ENCODE results near the gene TCF25. TPM values are rescaled to one million over a fixed set of nuclear protein-coding genes. Genes with fewer than 3 reads are reported as not detected.

The TCF25 gene
- total RNA-seq, 1 experiment from 2014 or later, result 345 TPM

DNA sequence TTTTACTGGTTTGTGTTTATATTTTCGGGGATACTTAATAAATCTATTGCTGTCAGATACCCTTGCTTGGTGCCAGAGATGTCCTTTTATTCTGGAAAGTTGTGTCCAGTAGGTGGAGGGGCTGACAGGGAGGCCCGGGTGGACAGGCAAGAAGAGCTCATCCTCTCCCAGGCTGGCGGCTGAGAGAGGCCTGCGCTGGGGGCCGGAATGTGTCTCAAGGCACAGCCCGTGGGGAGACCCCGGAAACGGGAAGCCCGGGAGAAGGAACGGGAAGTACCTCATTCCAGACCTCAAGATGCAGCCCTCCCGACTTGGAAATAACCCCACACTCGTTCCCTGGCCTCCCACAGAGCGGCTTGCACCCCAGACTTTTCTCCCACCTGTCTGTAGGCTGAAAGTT is 62.6 kb downstream of the TCF25 start:
- Histone ChIP-seq H2AFZ (ENCODE audit: low read depth, low read length, poor library complexity, severe bottlenecking) (no peak overlapping the region), H3K27me3 (ENCODE audit: insufficient read depth, low read length) (no peaks in the 10 kb centered on the region), H3K4me3 (replicated peaks in 1 of 2; ENCODE audit: low read depth in 1 of 2, low read length in 2 of 2) (no peak overlapping the region), H3K27ac (ENCODE audit: low read depth, low read length) (no peak overlapping the region; the same call in 1 of the 2 replicates), H3K4me2 (ENCODE audit: low read length) (no peak overlapping the region), H3K79me2 (ENCODE audit: insufficient read depth, low read length) (peaks cover 14% of the 10 kb centered on the region; the same call in 1 of the 2 replicates), H3K4me1 (ENCODE audit: control insufficient read depth in 1 of 2, insufficient read depth in 2 of 2, low read length in 2 of 2) (peaks cover 0 to 7% of the 10 kb centered on the region in 2 experiments; a peak in 1 of 4 replicates), H4K20me1 (ENCODE audit: insufficient read depth) (no peaks in the 10 kb centered on the region), H3K9me3 (ENCODE audit: control insufficient read depth in 1 of 2, insufficient read depth in 1 of 2, low read depth in 1 of 2, low read length in 2 of 2) (peaks cover 0 to 5% of the 10 kb centered on the region in 2 experiments; a peak in 1 of 4 replicates), H3K36me3 (ENCODE audit: control insufficient read depth in 1 of 2, insufficient read depth in 2 of 2, low read length in 2 of 2) (peaks cover 40 to 44% of the 10 kb centered on the region in 2 experiments), H3K9ac (ENCODE audit: low read length) (no peak overlapping the region), H3K9me2 (ENCODE audit: insufficient read depth) (no peaks in the 10 kb centered on the region)
- TF ChIP-seq JUND (IDR thresholded peaks at IDR 0.05) (no peak), TCF7L2 (IDR thresholded peaks at IDR 0.05; ENCODE audit: borderline replicate concordance, extremely low read depth, insufficient read depth, insufficient read length) (no peak), ZNF274 (IDR thresholded peaks at IDR 0.05; ENCODE audit: low read depth, low read length) (no peak), YY1 (IDR thresholded peaks at IDR 0.05; ENCODE audit: extremely low read depth, insufficient replicate concordance, low read depth, low read length) (no peak), FOSL1 (IDR thresholded peaks at IDR 0.05; ENCODE audit: low read depth) (no peak), EZH2 (IDR thresholded peaks at IDR 0.05) (no peak), SP1 (IDR thresholded peaks at IDR 0.05; ENCODE audit: low read depth) (no peak), SRF (IDR thresholded peaks at IDR 0.05; ENCODE audit: low read depth) (no peak), CBX3 (IDR thresholded peaks at IDR 0.05; ENCODE audit: low read depth) (no peak), EZH2phosphoT487 (IDR thresholded peaks at IDR 0.05; ENCODE audit: borderline replicate concordance) (no peak), ZFX (IDR thresholded peaks at IDR 0.05) (no peak), CEBPB (IDR thresholded peaks at IDR 0.05; ENCODE audit: low read depth) (no peak)
- TF ChIP-seq, protein P1, sequence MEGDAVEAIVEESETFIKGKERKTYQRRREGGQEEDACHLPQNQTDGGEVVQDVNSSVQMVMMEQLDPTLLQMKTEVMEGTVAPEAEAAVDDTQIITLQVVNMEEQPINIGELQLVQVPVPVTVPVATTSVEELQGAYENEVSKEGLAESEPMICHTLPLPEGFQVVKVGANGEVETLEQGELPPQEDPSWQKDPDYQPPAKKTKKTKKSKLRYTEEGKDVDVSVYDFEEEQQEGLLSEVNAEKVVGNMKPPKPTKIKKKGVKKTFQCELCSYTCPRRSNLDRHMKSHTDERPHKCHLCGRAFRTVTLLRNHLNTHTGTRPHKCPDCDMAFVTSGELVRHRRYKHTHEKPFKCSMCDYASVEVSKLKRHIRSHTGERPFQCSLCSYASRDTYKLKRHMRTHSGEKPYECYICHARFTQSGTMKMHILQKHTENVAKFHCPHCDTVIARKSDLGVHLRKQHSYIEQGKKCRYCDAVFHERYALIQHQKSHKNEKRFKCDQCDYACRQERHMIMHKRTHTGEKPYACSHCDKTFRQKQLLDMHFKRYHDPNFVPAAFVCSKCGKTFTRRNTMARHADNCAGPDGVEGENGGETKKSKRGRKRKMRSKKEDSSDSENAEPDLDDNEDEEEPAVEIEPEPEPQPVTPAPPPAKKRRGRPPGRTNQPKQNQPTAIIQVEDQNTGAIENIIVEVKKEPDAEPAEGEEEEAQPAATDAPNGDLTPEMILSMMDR (IDR thresholded peaks at IDR 0.05 in 2 of 3, conservative IDR thresholded peaks at IDR 0.05 in 1 of 3; ENCODE audit: borderline replicate concordance in 1 of 3, insufficient read depth in 1 of 3, low read depth in 2 of 3, low read length in 2 of 3), result no peak
- TF ChIP-seq, protein P2, sequence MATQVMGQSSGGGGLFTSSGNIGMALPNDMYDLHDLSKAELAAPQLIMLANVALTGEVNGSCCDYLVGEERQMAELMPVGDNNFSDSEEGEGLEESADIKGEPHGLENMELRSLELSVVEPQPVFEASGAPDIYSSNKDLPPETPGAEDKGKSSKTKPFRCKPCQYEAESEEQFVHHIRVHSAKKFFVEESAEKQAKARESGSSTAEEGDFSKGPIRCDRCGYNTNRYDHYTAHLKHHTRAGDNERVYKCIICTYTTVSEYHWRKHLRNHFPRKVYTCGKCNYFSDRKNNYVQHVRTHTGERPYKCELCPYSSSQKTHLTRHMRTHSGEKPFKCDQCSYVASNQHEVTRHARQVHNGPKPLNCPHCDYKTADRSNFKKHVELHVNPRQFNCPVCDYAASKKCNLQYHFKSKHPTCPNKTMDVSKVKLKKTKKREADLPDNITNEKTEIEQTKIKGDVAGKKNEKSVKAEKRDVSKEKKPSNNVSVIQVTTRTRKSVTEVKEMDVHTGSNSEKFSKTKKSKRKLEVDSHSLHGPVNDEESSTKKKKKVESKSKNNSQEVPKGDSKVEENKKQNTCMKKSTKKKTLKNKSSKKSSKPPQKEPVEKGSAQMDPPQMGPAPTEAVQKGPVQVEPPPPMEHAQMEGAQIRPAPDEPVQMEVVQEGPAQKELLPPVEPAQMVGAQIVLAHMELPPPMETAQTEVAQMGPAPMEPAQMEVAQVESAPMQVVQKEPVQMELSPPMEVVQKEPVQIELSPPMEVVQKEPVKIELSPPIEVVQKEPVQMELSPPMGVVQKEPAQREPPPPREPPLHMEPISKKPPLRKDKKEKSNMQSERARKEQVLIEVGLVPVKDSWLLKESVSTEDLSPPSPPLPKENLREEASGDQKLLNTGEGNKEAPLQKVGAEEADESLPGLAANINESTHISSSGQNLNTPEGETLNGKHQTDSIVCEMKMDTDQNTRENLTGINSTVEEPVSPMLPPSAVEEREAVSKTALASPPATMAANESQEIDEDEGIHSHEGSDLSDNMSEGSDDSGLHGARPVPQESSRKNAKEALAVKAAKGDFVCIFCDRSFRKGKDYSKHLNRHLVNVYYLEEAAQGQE (IDR thresholded peaks at IDR 0.05; ENCODE audit: low read depth), result no peak
- TF ChIP-seq, protein P3, sequence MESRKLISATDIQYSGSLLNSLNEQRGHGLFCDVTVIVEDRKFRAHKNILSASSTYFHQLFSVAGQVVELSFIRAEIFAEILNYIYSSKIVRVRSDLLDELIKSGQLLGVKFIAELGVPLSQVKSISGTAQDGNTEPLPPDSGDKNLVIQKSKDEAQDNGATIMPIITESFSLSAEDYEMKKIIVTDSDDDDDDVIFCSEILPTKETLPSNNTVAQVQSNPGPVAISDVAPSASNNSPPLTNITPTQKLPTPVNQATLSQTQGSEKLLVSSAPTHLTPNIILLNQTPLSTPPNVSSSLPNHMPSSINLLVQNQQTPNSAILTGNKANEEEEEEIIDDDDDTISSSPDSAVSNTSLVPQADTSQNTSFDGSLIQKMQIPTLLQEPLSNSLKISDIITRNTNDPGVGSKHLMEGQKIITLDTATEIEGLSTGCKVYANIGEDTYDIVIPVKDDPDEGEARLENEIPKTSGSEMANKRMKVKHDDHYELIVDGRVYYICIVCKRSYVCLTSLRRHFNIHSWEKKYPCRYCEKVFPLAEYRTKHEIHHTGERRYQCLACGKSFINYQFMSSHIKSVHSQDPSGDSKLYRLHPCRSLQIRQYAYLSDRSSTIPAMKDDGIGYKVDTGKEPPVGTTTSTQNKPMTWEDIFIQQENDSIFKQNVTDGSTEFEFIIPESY (IDR thresholded peaks at IDR 0.05; ENCODE audit: extremely low read depth, insufficient replicate concordance, low read length), result no peak
- TF ChIP-seq, protein P4, sequence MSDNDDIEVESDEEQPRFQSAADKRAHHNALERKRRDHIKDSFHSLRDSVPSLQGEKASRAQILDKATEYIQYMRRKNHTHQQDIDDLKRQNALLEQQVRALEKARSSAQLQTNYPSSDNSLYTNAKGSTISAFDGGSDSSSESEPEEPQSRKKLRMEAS (IDR thresholded peaks at IDR 0.05), result no peak
- intact Hi-C loops (cut with micrococcal nuclease), result no loop called here
- no peak for DNase-seq (ENCODE audit: low read depth, low spot score)
- ChIA-PET RAD21 (ENCODE audit: low non-redundant PET in 1 of 2, low total read pairs in 2 of 2, uncharacterized antibody in 2 of 2, unreplicated experiment in 2 of 2) (no interaction called here), POLR2A (interaction anchor here (4.4 kb wide), 1 partner anchor 13 kb away, joined by 20 read pairs; the partner anchor contains the start of gene TUBB3), CTCF (no interaction called here)
- ATAC-seq, result no peak
- BruUV-seq (replicated peaks), result no TSS peak

All from HCT116 (cell line).